K562 (cell line): ENCODE measurements around the gene DYNC2LI1. TPM values are rescaled to one million over a fixed set of nuclear protein-coding genes. Genes with fewer than 3 reads are reported as not detected.

ENCODE experiments used
- ESRRA ChIP-seq: fragments of 450-650 bp; IDR thresholded peaks from 2 replicates; pipeline ENCODE4 v1.6.1; 2014; ENCODE audit warnings: low read depth, mild to moderate bottlenecking, moderate library complexity, borderline replicate concordance
- MYC ChIP-seq, 2 experiments: fragments of 250-450 bp in 1 of 2; sonication (Bioruptor Pico) in 1 of 2; IDR thresholded peaks; 2 replicates each; pipeline versions ENCODE4 v1.5.1 to v1.6.1; 2012 to 2021; ENCODE audit warnings: low read depth in 2 of 2, borderline replicate concordance in 1 of 2, improper control_type of control experiment in 1 of 2, low read length in 1 of 2, mild to moderate bottlenecking in 1 of 2, moderate library complexity in 1 of 2
- NR2C1 ChIP-seq, 2 experiments: fragments of 450-650 bp; IDR thresholded peaks; 2 replicates each; pipeline ENCODE4 v1.6.1; 2017; ENCODE audit warnings: mild to moderate bottlenecking in 2 of 2, antibody characterized with exemption in 1 of 2, inconsistent platforms in 1 of 2, missing compliant biosample characterization in 1 of 2, missing genetic modification characterization in 1 of 2
- NRF1 ChIP-seq, 2 experiments: fragments of 450-650 bp; IDR thresholded peaks in 1 of 2; conservative IDR thresholded peaks in 1 of 2; 2 replicates each; pipeline ENCODE4 v1.6.1; 2014; ENCODE audit warnings: mild to moderate bottlenecking in 2 of 2
- PHF8 ChIP-seq: fragments of 200-600 bp; sonication (generic); IDR thresholded peaks from 2 replicates; pipeline ENCODE4 v1.6.1; 2012; ENCODE audit warnings: mixed run types, mild to moderate bottlenecking, inconsistent platforms, low read length, moderate library complexity, borderline replicate concordance
- POU5F1 ChIP-seq: fragments of 150-350 bp; IDR thresholded peaks from 2 replicates; pipeline ENCODE4 v1.6.1; 2014; ENCODE audit warnings: borderline replicate concordance, low read length, low read depth, mild to moderate bottlenecking; ENCODE audit not compliant: partially characterized antibody
- RB1 ChIP-seq: fragments of 450-650 bp; IDR thresholded peaks from 2 replicates; pipeline ENCODE4 v1.6.1; 2017; ENCODE audit warnings: low read depth, mild to moderate bottlenecking
- RHOXF2B ChIP-seq: fragments of 250-450 bp; sonication (Bioruptor Pico); conservative IDR thresholded peaks from 2 replicates; pipeline ENCODE4 v1.5.1; 2021
- SREBF2 ChIP-seq: sonication (generic); formaldehyde crosslinking; IDR thresholded peaks from 2 replicates; pipeline ENCODE4 v1.4.0; 2020; ENCODE audit warnings: mild to moderate bottlenecking, missing genetic modification reagents
- TAF1 ChIP-seq: IDR thresholded peaks from 2 replicates; pipeline ENCODE4 v1.6.1; 2011; ENCODE audit warnings: mild to moderate bottlenecking, low read length, moderate library complexity; ENCODE audit not compliant: insufficient read depth, control insufficient read depth, severe bottlenecking; ENCODE audit errors: extremely low read depth
- TBP ChIP-seq: optimal IDR thresholded peaks from 2 replicates; pipeline ENCODE3; 2011; ENCODE audit warnings: low read depth, low read length, improper control_type of control experiment
- TEAD4 ChIP-seq, 2 experiments: sonication (generic) in 1 of 2; formaldehyde crosslinking in 1 of 2; IDR thresholded peaks; 2 replicates each; pipeline versions ENCODE4 v1.6.1 to v1.8.0; 2012 to 2022; ENCODE audit warnings: borderline replicate concordance in 1 of 2, inconsistent platforms in 1 of 2, low read length in 1 of 2, mild to moderate bottlenecking in 1 of 2, missing genetic modification reagents in 1 of 2
- VEZF1 ChIP-seq: fragments of 200-800 bp; sonication (Bioruptor generic); IDR thresholded peaks from 2 replicates; pipeline ENCODE4 v1.6.1; 2017; ENCODE audit warnings: missing genetic modification characterization, missing compliant biosample characterization
- ZFP36 ChIP-seq: fragments of 150-350 bp; IDR thresholded peaks from 2 replicates; pipeline ENCODE4 v1.6.1; 2018; ENCODE audit warnings: low read length, low read depth; ENCODE audit not compliant: partially characterized antibody
- ZNF324 ChIP-seq: fragments of 250-450 bp; sonication (Bioruptor Pico); IDR thresholded peaks from 2 replicates; pipeline ENCODE4 v1.4.0; 2020; ENCODE audit warnings: mild to moderate bottlenecking
- polyA plus RNA-seq, 8 experiments: library from polyadenylated mRNA; depleted of rRNA in 4 of 8; stranded (reverse) in 5 of 8; unstranded in 3 of 8; fragments of >200 nt; fragmentation: Nextera tagmentation in 2 of 8; fragmentation: Illumina TruSeq in 1 of 8; extraction: Ambion mirVana in 2 of 8; extraction: Trizol in 1 of 8; gene quantifications; 2 replicates each; pipeline versions ENCODE4 v1.2.1 to v1.2.3, GENCODE V29; 2011 to 2014; ENCODE audit warnings: inconsistent platforms in 1 of 8, missing spikeins in 1 of 8
- total RNA-seq, 7 experiments: library from RNA; depleted of rRNA in 6 of 7; stranded (reverse); fragments of >200 nt in 6 of 7; fragmentation: Illumina TruSeq in 2 of 7; extraction: Trizol in 2 of 7; gene quantifications; 2 replicates each; pipeline versions ENCODE4 v1.2.1 to v1.2.3, GENCODE V29; 2011 to 2021; ENCODE audit warnings: low replicate concordance in 1 of 7
- TF ChIP-seq, protein P1 (sequence below), 2 experiments: fragments of 450-650 bp; IDR thresholded peaks; 2 replicates each; pipeline ENCODE4 v1.6.1; 2018; ENCODE audit warnings: mild to moderate bottlenecking in 2 of 2, low read depth in 1 of 2; ENCODE audit not compliant: partially characterized antibody in 2 of 2
- TF ChIP-seq, protein P2 (sequence below): sonication (generic); formaldehyde crosslinking; IDR thresholded peaks from 2 replicates; pipeline ENCODE4 v1.8.1; 2023; ENCODE audit warnings: mild to moderate bottlenecking, missing genetic modification reagents, moderate library complexity

The DYNC2LI1 gene
- total and polyA plus RNA-seq, 9 of the 15 experiments (the other 6 are each of a cell fraction or from before 2014, with no cell fraction given): 12.5 to 42.2 (median 25.8) TPM

- TF ChIP-seq TBP (peak; percentile 30), NRF1 (conservative IDR thresholded peaks at IDR 0.05 in 1 of 2, IDR thresholded peaks at IDR 0.05 in 1 of 2) (peak; percentile 64 to 72), TEAD4 (IDR thresholded peaks at IDR 0.05; ENCODE audit: low read length) (peak; percentile 6; the same call in 1 of the 2 replicates), TEAD4 (CRISPR knock-in tag; IDR thresholded peaks at IDR 0.05; ENCODE audit: borderline replicate concordance) (no peak), SREBF2 (CRISPR knock-in tag) (0 out of 2 replicates have a peak, but pooled peaks have one; percentile 52), TAF1 (peak; percentile 39), ZFP36 (peak; percentile 14), NR2C1 (IDR thresholded peaks at IDR 0.05) (peak; percentile 85), NR2C1 (tag; IDR thresholded peaks at IDR 0.05) (peak; percentile 76), RHOXF2B (no peak), MYC (IDR thresholded peaks at IDR 0.05; ENCODE audit: low read depth, low read length) (peak; percentile 18; the same call in 1 of the 2 replicates), MYC (CRISPR knock-in tag; IDR thresholded peaks at IDR 0.05; ENCODE audit: borderline replicate concordance, low read depth) (no peak), ESRRA (peak; percentile 41; the same call in 1 of the 2 replicates), POU5F1 (peak; percentile 31), ZNF324 (no peak), RB1 (peak; percentile 42; the same call in 1 of the 2 replicates), PHF8 (peak; percentile 85; the same call in 1 of the 2 replicates), VEZF1 (peak; percentile 16)
- TF ChIP-seq, protein P1, sequence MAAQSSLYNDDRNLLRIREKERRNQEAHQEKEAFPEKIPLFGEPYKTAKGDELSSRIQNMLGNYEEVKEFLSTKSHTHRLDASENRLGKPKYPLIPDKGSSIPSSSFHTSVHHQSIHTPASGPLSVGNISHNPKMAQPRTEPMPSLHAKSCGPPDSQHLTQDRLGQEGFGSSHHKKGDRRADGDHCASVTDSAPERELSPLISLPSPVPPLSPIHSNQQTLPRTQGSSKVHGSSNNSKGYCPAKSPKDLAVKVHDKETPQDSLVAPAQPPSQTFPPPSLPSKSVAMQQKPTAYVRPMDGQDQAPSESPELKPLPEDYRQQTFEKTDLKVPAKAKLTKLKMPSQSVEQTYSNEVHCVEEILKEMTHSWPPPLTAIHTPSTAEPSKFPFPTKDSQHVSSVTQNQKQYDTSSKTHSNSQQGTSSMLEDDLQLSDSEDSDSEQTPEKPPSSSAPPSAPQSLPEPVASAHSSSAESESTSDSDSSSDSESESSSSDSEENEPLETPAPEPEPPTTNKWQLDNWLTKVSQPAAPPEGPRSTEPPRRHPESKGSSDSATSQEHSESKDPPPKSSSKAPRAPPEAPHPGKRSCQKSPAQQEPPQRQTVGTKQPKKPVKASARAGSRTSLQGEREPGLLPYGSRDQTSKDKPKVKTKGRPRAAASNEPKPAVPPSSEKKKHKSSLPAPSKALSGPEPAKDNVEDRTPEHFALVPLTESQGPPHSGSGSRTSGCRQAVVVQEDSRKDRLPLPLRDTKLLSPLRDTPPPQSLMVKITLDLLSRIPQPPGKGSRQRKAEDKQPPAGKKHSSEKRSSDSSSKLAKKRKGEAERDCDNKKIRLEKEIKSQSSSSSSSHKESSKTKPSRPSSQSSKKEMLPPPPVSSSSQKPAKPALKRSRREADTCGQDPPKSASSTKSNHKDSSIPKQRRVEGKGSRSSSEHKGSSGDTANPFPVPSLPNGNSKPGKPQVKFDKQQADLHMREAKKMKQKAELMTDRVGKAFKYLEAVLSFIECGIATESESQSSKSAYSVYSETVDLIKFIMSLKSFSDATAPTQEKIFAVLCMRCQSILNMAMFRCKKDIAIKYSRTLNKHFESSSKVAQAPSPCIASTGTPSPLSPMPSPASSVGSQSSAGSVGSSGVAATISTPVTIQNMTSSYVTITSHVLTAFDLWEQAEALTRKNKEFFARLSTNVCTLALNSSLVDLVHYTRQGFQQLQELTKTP (IDR thresholded peaks at IDR 0.05; ENCODE audit: low read depth in 1 of 2, partially characterized antibody in 2 of 2): peak in 1 of 2 experiments; percentile 93
- TF ChIP-seq, protein P2, sequence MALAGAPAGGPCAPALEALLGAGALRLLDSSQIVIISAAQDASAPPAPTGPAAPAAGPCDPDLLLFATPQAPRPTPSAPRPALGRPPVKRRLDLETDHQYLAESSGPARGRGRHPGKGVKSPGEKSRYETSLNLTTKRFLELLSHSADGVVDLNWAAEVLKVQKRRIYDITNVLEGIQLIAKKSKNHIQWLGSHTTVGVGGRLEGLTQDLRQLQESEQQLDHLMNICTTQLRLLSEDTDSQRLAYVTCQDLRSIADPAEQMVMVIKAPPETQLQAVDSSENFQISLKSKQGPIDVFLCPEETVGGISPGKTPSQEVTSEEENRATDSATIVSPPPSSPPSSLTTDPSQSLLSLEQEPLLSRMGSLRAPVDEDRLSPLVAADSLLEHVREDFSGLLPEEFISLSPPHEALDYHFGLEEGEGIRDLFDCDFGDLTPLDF (CRISPR knock-in tag): peak; percentile 42; the same call in 1 of the 2 replicates
These were observed at the start of gene DYNC2LI1 (continued) for GRCh38 chr2:43773876-43774613.
